H1 (cell line): ENCODE results near the gene CCDC157. TPM values are rescaled to one million over a fixed set of nuclear protein-coding genes. Genes with fewer than 3 reads are reported as not detected.

Experiments used
- ATF3 ChIP-seq: IDR thresholded peaks from 2 replicates; pipeline ENCODE4 v1.6.1; 2011; ENCODE audit warnings: low read depth, mild to moderate bottlenecking, low read length; ENCODE audit not compliant: insufficient read depth
- BACH1 ChIP-seq: IDR thresholded peaks from 2 replicates; pipeline ENCODE4 v1.6.1; 2012; ENCODE audit warnings: low read length, improper control_type of control experiment
- BRCA1 ChIP-seq: IDR thresholded peaks from 2 replicates; pipeline ENCODE4 v1.6.1; 2012; ENCODE audit warnings: low read depth, low read length, improper control_type of control experiment
- CTBP2 ChIP-seq: IDR thresholded peaks from 2 replicates; pipeline ENCODE4 v1.7.0; 2011; ENCODE audit warnings: borderline replicate concordance, mild to moderate bottlenecking, moderate library complexity, mixed read lengths, low read length; ENCODE audit not compliant: insufficient read depth, insufficient read length
- E2F6 ChIP-seq: IDR thresholded peaks from 2 replicates; pipeline ENCODE4 v1.6.1; 2012; ENCODE audit warnings: inconsistent platforms
- EZH2 ChIP-seq: fragments of 200-600 bp; sonication (generic); IDR thresholded peaks from 2 replicates; pipeline ENCODE4 v1.7.1; 2012; ENCODE audit warnings: low read depth, mild to moderate bottlenecking, moderate library complexity, low read length, inconsistent platforms; ENCODE audit not compliant: severe bottlenecking
- FOSL1 ChIP-seq: IDR thresholded peaks from 2 replicates; pipeline ENCODE4 v1.6.1; 2011; ENCODE audit warnings: mild to moderate bottlenecking, low read depth, low read length, moderate library complexity; ENCODE audit not compliant: insufficient read depth
- GTF2F1 ChIP-seq: IDR thresholded peaks from 2 replicates; pipeline ENCODE4 v1.6.1; 2012; ENCODE audit warnings: low read depth, low read length, improper control_type of control experiment, borderline replicate concordance
- HDAC6 ChIP-seq: IDR thresholded peaks from one replicate; pipeline ENCODE4 v1.7.1; 2012; ENCODE audit warnings: low read depth, mild to moderate bottlenecking, inconsistent platforms, low read length, moderate library complexity
- JUND ChIP-seq: IDR thresholded peaks from 2 replicates; pipeline ENCODE4 v1.6.1; 2011; ENCODE audit warnings: mild to moderate bottlenecking, improper control_type of control experiment, low read length
- KDM4A ChIP-seq: IDR thresholded peaks from one replicate; pipeline ENCODE4 v1.7.1; 2012; ENCODE audit warnings: low read depth, mild to moderate bottlenecking, moderate library complexity, low read length, inconsistent platforms; ENCODE audit not compliant: severe bottlenecking
- KDM5A ChIP-seq: fragments of 200-600 bp; IDR thresholded peaks from 2 replicates; pipeline ENCODE4 v1.7.1; 2012; ENCODE audit warnings: mild to moderate bottlenecking, low read length, inconsistent platforms, mixed read lengths
- MAX ChIP-seq: IDR thresholded peaks from 2 replicates; pipeline ENCODE4 v1.6.1; 2012; ENCODE audit warnings: inconsistent platforms
- NRF1 ChIP-seq: IDR thresholded peaks from 2 replicates; pipeline ENCODE4 v1.6.1; 2011; ENCODE audit warnings: mild to moderate bottlenecking, low read depth, low read length, improper control_type of control experiment
- POLR2A ChIP-seq, 2 experiments: IDR thresholded peaks; 1 replicate in 1 of 2; 2 replicates in 1 of 2; pipeline ENCODE4 v1.6.1; 2011; ENCODE audit warnings: low read depth in 2 of 2, low read length in 2 of 2, mild to moderate bottlenecking in 2 of 2; ENCODE audit errors: control extremely low read depth in 1 of 2
- POU5F1 ChIP-seq: IDR thresholded peaks from 2 replicates; pipeline ENCODE4 v1.6.1; 2011; ENCODE audit warnings: low read depth, mild to moderate bottlenecking, low read length, moderate library complexity
- RXRA ChIP-seq: IDR thresholded peaks from 2 replicates; pipeline ENCODE4 v1.6.1; 2011; ENCODE audit warnings: low read depth, mild to moderate bottlenecking, low read length, moderate library complexity; ENCODE audit not compliant: insufficient read depth
- SAP30 ChIP-seq: fragments of 300-600 bp; sonication (generic); IDR thresholded peaks from 2 replicates; pipeline ENCODE4 v1.7.1; 2012; ENCODE audit warnings: low read length, moderate library complexity, mild to moderate bottlenecking, inconsistent platforms; ENCODE audit not compliant: insufficient read depth, insufficient replicate concordance
- SIX5 ChIP-seq: IDR thresholded peaks from 2 replicates; pipeline ENCODE4 v1.6.1; 2011; ENCODE audit warnings: mild to moderate bottlenecking, low read depth, low read length
- TBP ChIP-seq: IDR thresholded peaks from 2 replicates; pipeline ENCODE4 v1.6.1; 2011; ENCODE audit warnings: low read depth, low read length, improper control_type of control experiment
- polyA plus RNA-seq, 7 experiments: library from polyadenylated mRNA; depleted of rRNA in 3 of 7; stranded (reverse) in 5 of 7; unstranded in 2 of 7; fragments of >200 nt in 5 of 7; fragments of 200-250 nt in 2 of 7; gene quantifications; 1 replicate in 5 of 7; 2 replicates in 1 of 7; 4 replicates in 1 of 7; pipeline versions ENCODE4 v1.2.1 to v1.2.3, GENCODE V29; 2011 to 2013; ENCODE audit warnings: missing spikeins in 2 of 7, mixed read lengths in 2 of 7
- total RNA-seq: library from RNA; stranded (reverse); fragmentation: NEBNext Ultra II Directional; extraction: Animal tissue kit (Norgen Biotek cat#: 25700); gene quantifications from 2 replicates; pipeline ENCODE4 v1.2.1, GENCODE V29; 2021
- TF ChIP-seq, protein P1 (sequence below): IDR thresholded peaks from 2 replicates; pipeline ENCODE4 v1.6.1; 2012; ENCODE audit warnings: low read length, inconsistent platforms

Gene CCDC157
- total and polyA plus RNA-seq, 2 of the 8 experiments (the other 6 are each of a cell fraction or from before 2014, with no cell fraction given): 4.1 to 8.4 TPM

- TF ChIP-seq POLR2A (IDR thresholded peaks at IDR 0.05; ENCODE audit: control extremely low read depth in 1 of 2, low read depth in 2 of 2, low read length in 2 of 2) (0 out of 3 replicates have a peak, but pooled peaks of 1 of the 2 experiments have one; percentile 43), MAX (no peak), JUND (no peak), KDM5A (no peak), E2F6 (0 out of 2 replicates have a peak, but pooled peaks have one; percentile 15), KDM4A (peak; percentile 66), TBP (peak; percentile 56), SAP30 (no peak), BACH1 (no peak), POU5F1 (no peak), BRCA1 (no peak), FOSL1 (no peak), NRF1 (no peak), ATF3 (no peak), EZH2 (no peak), SIX5 (no peak), RXRA (no peak), GTF2F1 (no peak), HDAC6 (no peak), CTBP2 (no peak)
- TF ChIP-seq, protein P1, sequence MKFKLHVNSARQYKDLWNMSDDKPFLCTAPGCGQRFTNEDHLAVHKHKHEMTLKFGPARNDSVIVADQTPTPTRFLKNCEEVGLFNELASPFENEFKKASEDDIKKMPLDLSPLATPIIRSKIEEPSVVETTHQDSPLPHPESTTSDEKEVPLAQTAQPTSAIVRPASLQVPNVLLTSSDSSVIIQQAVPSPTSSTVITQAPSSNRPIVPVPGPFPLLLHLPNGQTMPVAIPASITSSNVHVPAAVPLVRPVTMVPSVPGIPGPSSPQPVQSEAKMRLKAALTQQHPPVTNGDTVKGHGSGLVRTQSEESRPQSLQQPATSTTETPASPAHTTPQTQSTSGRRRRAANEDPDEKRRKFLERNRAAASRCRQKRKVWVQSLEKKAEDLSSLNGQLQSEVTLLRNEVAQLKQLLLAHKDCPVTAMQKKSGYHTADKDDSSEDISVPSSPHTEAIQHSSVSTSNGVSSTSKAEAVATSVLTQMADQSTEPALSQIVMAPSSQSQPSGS: no peak
Measured at GRCh38 chr22:30396871-30397655, 40.3 kb downstream of the CCDC157 start, which contains the start of gene SEC14L2 (continued).
